Smooth muscle cell (in vitro differentiated cells): ENCODE results near the gene EYS. TPM values are rescaled to one million over a fixed set of nuclear protein-coding genes. Genes with fewer than 3 reads are reported as not detected.

Experiments
- DNase-seq: peaks from one replicate; lab custom pipeline; 2025; ENCODE audit not compliant: unreplicated experiment; lab: John Stamatoyannopoulos, UW
- H2AFZ ChIP-seq: fragments of 200-600 bp; sonication (generic); 2 replicates; pipeline ENCODE4 v1.6.0; 2016; ENCODE audit warnings: antibody characterized with exemption, low read depth, mild to moderate bottlenecking
- H3F3A ChIP-seq: fragments of 200-600 bp; sonication (generic); 2 replicates; pipeline ENCODE4 v1.6.0; 2017; ENCODE audit warnings: antibody characterized with exemption, low read depth
- H3K27ac ChIP-seq: fragments of 200-600 bp; sonication (generic); 2 replicates; pipeline ENCODE4 v1.5.1; 2016; ENCODE audit warnings: low read depth, mild to moderate bottlenecking
- H3K27me3 ChIP-seq: fragments of 200-600 bp; sonication (generic); 2 replicates; pipeline ENCODE4 v1.6.1; 2016; ENCODE audit warnings: low read depth, mild to moderate bottlenecking
- H3K36me3 ChIP-seq: fragments of 200-600 bp; sonication (generic); 2 replicates; pipeline ENCODE4 v1.5.1; 2016; ENCODE audit warnings: low read depth
- H3K4me1 ChIP-seq: fragments of 200-600 bp; sonication (generic); 2 replicates; pipeline ENCODE4 v1.5.1; 2016; ENCODE audit warnings: low read depth
- H3K4me2 ChIP-seq: fragments of 200-600 bp; sonication (generic); 2 replicates; pipeline ENCODE4 v1.6.0; 2016; ENCODE audit warnings: mild to moderate bottlenecking
- H3K4me3 ChIP-seq: fragments of 200-600 bp; sonication (generic); 2 replicates; pipeline ENCODE4 v1.5.1; 2016; ENCODE audit warnings: mild to moderate bottlenecking
- H3K79me2 ChIP-seq: fragments of 200-600 bp; sonication (generic); 2 replicates; pipeline ENCODE4 v1.6.0; 2016; ENCODE audit warnings: low read depth, mild to moderate bottlenecking
- H3K9ac ChIP-seq: fragments of 200-600 bp; sonication (generic); 2 replicates; pipeline ENCODE4 v1.6.0; 2016; ENCODE audit warnings: low read depth
- H3K9me3 ChIP-seq: fragments of 200-600 bp; sonication (generic); replicated peaks from 2 replicates; pipeline ENCODE4 v1.5.1; 2016; ENCODE audit warnings: low read depth
- H4K20me1 ChIP-seq: fragments of 200-600 bp; sonication (generic); 2 replicates; pipeline ENCODE4 v1.6.0; 2016; ENCODE audit warnings: low read depth
- WGBS: methylation state at CpG from one replicate; pipeline ENCODE4 v1.1.7; 2016; ENCODE audit warnings: low lambda C conversion rate; 5-methylcytosine and 5-hydroxymethylcytosine counted together
- polyA plus RNA-seq: library from polyadenylated mRNA; unstranded; fragments of >200 nt; fragmentation: Nextera tagmentation; extraction: Ambion mirVana; gene quantifications from 2 replicates; pipeline ENCODE4 v1.2.1, GENCODE V29; 2016
- total RNA-seq: library from RNA; depleted of rRNA; stranded (reverse); fragments of >200 nt; gene quantifications from 2 replicates; pipeline ENCODE4 v1.2.3, GENCODE V29; 2014
- TF ChIP-seq, protein P1 (sequence below): fragments of 200-600 bp; sonication (generic); IDR thresholded peaks from 2 replicates; pipeline ENCODE4 v1.5.1; 2017; ENCODE audit warnings: borderline replicate concordance, mild to moderate bottlenecking, antibody characterized with exemption; ENCODE audit not compliant: insufficient read depth, poor library complexity, severe bottlenecking

The EYS gene
- total and polyA plus RNA-seq, 2 experiments from 2014 or later = 0.07 to 0.18 TPM

DNA sequence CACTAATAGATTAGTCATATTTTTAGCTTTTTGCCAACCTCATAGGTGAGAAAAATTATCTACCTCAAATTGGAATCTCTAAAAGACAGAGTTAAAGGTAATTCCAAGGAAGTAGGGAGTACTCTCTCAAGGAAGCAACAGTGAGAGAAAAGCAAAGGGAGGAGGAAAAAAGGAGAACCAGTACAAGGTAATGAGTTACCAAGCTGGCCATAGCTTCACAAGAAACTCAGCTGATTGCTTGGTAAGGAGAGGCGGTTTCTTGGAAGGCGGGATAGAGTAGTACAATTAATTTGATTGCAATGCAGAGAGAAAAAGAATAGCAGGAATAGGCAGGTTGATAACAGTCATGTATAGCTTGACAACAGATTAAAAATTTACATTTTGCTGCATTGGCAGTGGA is 1933.8 kb downstream of the EYS start:
- Histone ChIP-seq H3K9me3 (no peaks in the 10 kb centered on the region), H3K79me2 (no peaks in the 10 kb centered on the region), H3K4me1 (no peaks in the 10 kb centered on the region), H3F3A (no peaks in the 10 kb centered on the region), H3K27me3 (no peaks in the 10 kb centered on the region), H4K20me1 (no peaks in the 10 kb centered on the region), H3K9ac (no peak overlapping the region), H3K4me3 (no peak overlapping the region), H3K36me3 (no peaks in the 10 kb centered on the region), H3K4me2 (no peak overlapping the region), H2AFZ (no peak overlapping the region), H3K27ac (no peak overlapping the region)
- 92% methylated on average over 2 of the region's 2 CpGs for WGBS
- TF ChIP-seq, protein P1, sequence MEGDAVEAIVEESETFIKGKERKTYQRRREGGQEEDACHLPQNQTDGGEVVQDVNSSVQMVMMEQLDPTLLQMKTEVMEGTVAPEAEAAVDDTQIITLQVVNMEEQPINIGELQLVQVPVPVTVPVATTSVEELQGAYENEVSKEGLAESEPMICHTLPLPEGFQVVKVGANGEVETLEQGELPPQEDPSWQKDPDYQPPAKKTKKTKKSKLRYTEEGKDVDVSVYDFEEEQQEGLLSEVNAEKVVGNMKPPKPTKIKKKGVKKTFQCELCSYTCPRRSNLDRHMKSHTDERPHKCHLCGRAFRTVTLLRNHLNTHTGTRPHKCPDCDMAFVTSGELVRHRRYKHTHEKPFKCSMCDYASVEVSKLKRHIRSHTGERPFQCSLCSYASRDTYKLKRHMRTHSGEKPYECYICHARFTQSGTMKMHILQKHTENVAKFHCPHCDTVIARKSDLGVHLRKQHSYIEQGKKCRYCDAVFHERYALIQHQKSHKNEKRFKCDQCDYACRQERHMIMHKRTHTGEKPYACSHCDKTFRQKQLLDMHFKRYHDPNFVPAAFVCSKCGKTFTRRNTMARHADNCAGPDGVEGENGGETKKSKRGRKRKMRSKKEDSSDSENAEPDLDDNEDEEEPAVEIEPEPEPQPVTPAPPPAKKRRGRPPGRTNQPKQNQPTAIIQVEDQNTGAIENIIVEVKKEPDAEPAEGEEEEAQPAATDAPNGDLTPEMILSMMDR = no peak
- no peak for DNase-seq

DNA sequence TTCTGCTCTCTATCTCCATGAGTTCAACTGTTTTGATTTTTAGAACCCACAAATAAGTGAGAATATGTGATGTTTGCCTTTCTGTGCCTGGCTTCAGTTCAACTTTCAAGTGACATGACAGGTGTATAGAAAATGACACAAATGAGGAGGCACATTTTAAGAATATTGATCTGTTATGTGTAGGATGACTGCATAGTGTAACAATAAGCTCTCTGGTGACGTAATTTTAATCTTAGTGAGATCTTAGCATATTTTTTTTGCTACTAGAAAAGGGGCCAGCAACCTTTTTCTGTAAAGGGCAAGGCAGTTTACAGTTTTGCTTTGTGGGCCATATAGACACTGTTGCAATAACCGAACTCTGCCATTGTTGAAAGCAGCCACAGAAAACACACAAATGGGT is 1941.2 kb downstream of the EYS start:
- 88% methylated on average over 2 of the region's 2 CpGs for WGBS
- TF ChIP-seq, protein P1 = no peak
- Histone ChIP-seq H3K4me1 (no peaks in the 10 kb centered on the region), H3K9me3 (peaks cover 5% of the 10 kb centered on the region), H3K27me3 (no peaks in the 10 kb centered on the region), H3F3A (no peaks in the 10 kb centered on the region), H3K9ac (no peak overlapping the region), H3K4me2 (no peak overlapping the region), H2AFZ (no peak overlapping the region), H3K4me3 (no peak overlapping the region), H3K27ac (no peak overlapping the region), H4K20me1 (no peaks in the 10 kb centered on the region), H3K36me3 (no peaks in the 10 kb centered on the region), H3K79me2 (no peaks in the 10 kb centered on the region)
- no peak for DNase-seq

DNA sequence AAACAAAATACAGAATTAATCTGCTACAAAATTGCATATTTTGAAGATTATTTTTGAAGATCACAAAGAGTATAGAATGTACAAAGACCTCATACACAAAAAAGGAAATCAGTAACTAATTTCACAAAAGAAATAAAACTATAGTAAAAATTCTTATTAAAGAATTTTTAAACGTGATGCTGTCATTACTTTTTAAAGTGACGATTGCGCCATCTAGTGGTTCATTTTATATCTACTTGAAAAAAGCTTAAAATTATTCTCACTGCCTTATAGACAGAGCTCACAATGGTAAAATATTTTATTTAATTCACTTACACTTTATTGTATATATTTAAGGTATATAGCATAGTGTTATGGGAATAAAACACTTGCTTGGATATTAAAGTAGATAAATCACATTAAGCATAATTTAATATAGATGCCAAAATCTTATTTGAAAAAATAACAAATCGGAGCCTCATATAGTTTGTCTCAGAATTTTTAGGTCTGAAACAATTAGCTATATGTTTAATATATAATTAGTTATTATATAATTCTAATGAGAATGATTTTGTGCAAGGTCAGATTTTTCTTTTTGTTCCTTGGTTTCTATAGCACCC is 1942.6 kb downstream of the EYS start:
- Histone ChIP-seq H4K20me1 (no peaks in the 10 kb centered on the region), H3K9me3 (peaks cover 5% of the 10 kb centered on the region), H3K27me3 (no peaks in the 10 kb centered on the region), H3K36me3 (no peaks in the 10 kb centered on the region), H2AFZ (no peak overlapping the region), H3K9ac (no peak overlapping the region), H3F3A (no peaks in the 10 kb centered on the region), H3K27ac (no peak overlapping the region), H3K4me2 (no peak overlapping the region), H3K4me3 (no peak overlapping the region), H3K79me2 (no peaks in the 10 kb centered on the region), H3K4me1 (no peaks in the 10 kb centered on the region)
- no peak for DNase-seq
- TF ChIP-seq, protein P1 = peak; percentile 71
- WGBS = 25% methylated on average over 4 of the region's 4 CpGs

DNA sequence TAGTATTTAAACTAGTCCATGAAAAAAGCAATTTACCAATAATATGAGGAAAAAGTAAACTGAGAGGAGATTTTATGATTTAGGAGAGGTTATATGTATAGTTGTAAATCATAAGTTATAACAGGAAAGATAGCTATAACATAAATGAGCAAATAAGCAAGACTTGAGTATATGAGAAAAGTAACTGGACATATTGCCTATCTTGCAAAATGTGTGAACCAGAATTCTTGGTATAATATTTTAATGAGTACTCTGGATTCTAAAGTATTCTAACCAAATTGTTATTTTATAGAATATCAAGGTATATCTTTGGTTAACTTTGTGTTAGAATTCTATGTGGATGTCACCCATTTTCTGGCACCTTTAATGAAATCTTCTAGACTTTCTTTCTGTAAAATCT is 1946.8 kb downstream of the EYS start:
- Histone ChIP-seq H3K27me3 (no peaks in the 10 kb centered on the region), H3K36me3 (peaks cover 5% of the 10 kb centered on the region), H4K20me1 (no peaks in the 10 kb centered on the region), H3K4me1 (no peaks in the 10 kb centered on the region), H3F3A (no peaks in the 10 kb centered on the region), H3K9ac (no peak overlapping the region), H2AFZ (no peak overlapping the region), H3K4me3 (no peak overlapping the region), H3K79me2 (no peaks in the 10 kb centered on the region), H3K27ac (no peak overlapping the region), H3K9me3 (peaks cover 14% of the 10 kb centered on the region), H3K4me2 (no peak overlapping the region)
- TF ChIP-seq, protein P1 = no peak
- DNase-seq = no peak
